H1 (cell line): Measurements from ENCODE around the gene RNGTT. TPM values are rescaled to one million over a fixed set of nuclear protein-coding genes. Genes with fewer than 3 reads are reported as not detected.

Source experiments
- CTCF ChIA-PET: fragments of 300-600 bp; sonication (Branson Sonifier 250); formaldehyde crosslinking; loops from one replicate; lab custom pipeline; 2021; ENCODE audit not compliant: partially characterized antibody; lab: Charles Lee
- POLR2A ChIA-PET: fragments of 300-600 bp; sonication (Branson Sonifier 250); formaldehyde crosslinking; loops from one replicate; lab custom pipeline; 2021; ENCODE audit warnings: inconsistent platforms; ENCODE audit not compliant: partially characterized antibody; lab: Charles Lee
- DNase-seq, 2 experiments: peaks; one replicate each; pipeline versions ENCODE4 v3.0.0 to v3.0.0-alpha.2; 2010 to 2022; ENCODE audit warnings: low spot score in 2 of 2, low read depth in 1 of 2, mixed read lengths in 1 of 2
- FAIRE-seq: peaks from 2 replicates; lab custom pipeline; 2011; peaks lifted over from hg19 to GRCh38; lab: Jason Lieb, UNC
- H2AFZ ChIP-seq: 2 replicates; pipeline ENCODE4 v1.8.1; 2012; ENCODE audit warnings: low read length, inconsistent platforms
- H2AK5ac ChIP-seq: 2 replicates; pipeline ENCODE4 v1.6.1; 2013; ENCODE audit warnings: low read depth, low read length
- H2BK120ac ChIP-seq: replicated peaks from 2 replicates; pipeline ENCODE3; 2013; ENCODE audit warnings: low read depth, low read length, inconsistent platforms
- H2BK12ac ChIP-seq: 2 replicates; pipeline ENCODE4 v1.6.1; 2013; ENCODE audit warnings: low read depth, low read length
- H2BK15ac ChIP-seq: 2 replicates; pipeline ENCODE4 v1.6.1; 2013; ENCODE audit warnings: low read length
- H2BK20ac ChIP-seq: 2 replicates; pipeline ENCODE4 v1.6.1; 2013; ENCODE audit warnings: low read length
- H2BK5ac ChIP-seq: 2 replicates; pipeline ENCODE4 v1.6.1; 2013; ENCODE audit warnings: low read depth, low read length
- H3K14ac ChIP-seq: 2 replicates; pipeline ENCODE4 v1.6.1; 2013; ENCODE audit warnings: inconsistent platforms; ENCODE audit not compliant: insufficient read length
- H3K18ac ChIP-seq: 2 replicates; pipeline ENCODE4 v1.6.1; 2013; ENCODE audit warnings: low read length; ENCODE audit errors: extremely low read depth
- H3K23ac ChIP-seq: 2 replicates; pipeline ENCODE4 v1.6.1; 2013; ENCODE audit warnings: inconsistent platforms; ENCODE audit not compliant: insufficient read length
- H3K23me2 ChIP-seq: 2 replicates; pipeline ENCODE4 v1.6.1; 2013; ENCODE audit warnings: low read depth, low read length
- H3K27ac ChIP-seq: 2 replicates; pipeline ENCODE4 v1.6.1; 2011; ENCODE audit warnings: low read depth, low read length, inconsistent platforms
- H3K27me3 ChIP-seq, 4 experiments: replicated peaks in 1 of 4; 1 replicate in 1 of 4; 2 replicates in 3 of 4; pipeline versions ENCODE4 v1.6.1 to v1.8.1; 2011 to 2013; ENCODE audit warnings: low read length in 3 of 4, mild to moderate bottlenecking in 3 of 4, inconsistent platforms in 2 of 4, mixed read lengths in 2 of 4, moderate library complexity in 1 of 4; ENCODE audit not compliant: control insufficient read depth in 3 of 4, insufficient read depth in 3 of 4; ENCODE audit errors: extremely low read depth in 1 of 4
- H3K36me3 ChIP-seq, 4 experiments: 2 replicates each; pipeline versions ENCODE4 v1.6.1 to v1.8.1; 2011 to 2013; ENCODE audit warnings: mild to moderate bottlenecking in 4 of 4, low read length in 3 of 4, moderate library complexity in 2 of 4, control low read depth in 1 of 4, inconsistent platforms in 1 of 4; ENCODE audit not compliant: insufficient read depth in 4 of 4, control insufficient read depth in 2 of 4
- H3K4ac ChIP-seq: replicated peaks from 2 replicates; pipeline ENCODE3; 2013; ENCODE audit warnings: low read length, low read depth, mixed read lengths, inconsistent platforms; ENCODE audit not compliant: insufficient read length
- H3K4me1 ChIP-seq, 4 experiments: replicated peaks in 1 of 4; 1 replicate in 1 of 4; 2 replicates in 3 of 4; pipeline versions ENCODE4 v1.6.1 to v1.8.1; 2011 to 2013; ENCODE audit warnings: low read length in 3 of 4, inconsistent platforms in 2 of 4, mixed read lengths in 1 of 4; ENCODE audit not compliant: insufficient read depth in 4 of 4, control insufficient read depth in 3 of 4
- H3K4me2 ChIP-seq, 2 experiments: 2 replicates each; pipeline versions ENCODE4 v1.6.1 to v1.8.1; 2011 to 2013; ENCODE audit warnings: low read depth in 2 of 2, low read length in 2 of 2, control low read depth in 1 of 2, inconsistent platforms in 1 of 2, mild to moderate bottlenecking in 1 of 2; ENCODE audit not compliant: insufficient read depth in 1 of 2
- H3K4me3 ChIP-seq, 4 experiments: fragments of 200-600, 300-600 bp in 1 of 4; sonication (generic), shearing (Covaris generic), sonication (Bioruptor Twin) in 1 of 4; 2 replicates each; pipeline versions ENCODE4 v1.5.1 to v1.8.1; 2011 to 2016; ENCODE audit warnings: low read length in 4 of 4, low read depth in 3 of 4, control low read depth in 2 of 4, inconsistent platforms in 2 of 4, mild to moderate bottlenecking in 2 of 4, mixed read lengths in 1 of 4, moderate library complexity in 1 of 4; ENCODE audit not compliant: insufficient read depth in 2 of 4; ENCODE audit errors: extremely low read depth in 1 of 4
- H3K56ac ChIP-seq: replicated peaks from 2 replicates; pipeline ENCODE3; 2013; ENCODE audit warnings: low read depth, mild to moderate bottlenecking, mixed read lengths, low read length, inconsistent platforms; ENCODE audit not compliant: insufficient read length
- H3K79me1 ChIP-seq: 2 replicates; pipeline ENCODE4 v1.6.1; 2013; ENCODE audit warnings: low read depth, low read length, control low read depth
- H3K79me2 ChIP-seq, 2 experiments: 2 replicates each; pipeline versions ENCODE4 v1.6.1 to v1.8.1; 2012 to 2013; ENCODE audit warnings: low read length in 2 of 2, mild to moderate bottlenecking in 2 of 2, inconsistent platforms in 1 of 2; ENCODE audit not compliant: insufficient read depth in 2 of 2, control insufficient read depth in 1 of 2
- H3K9ac ChIP-seq, 4 experiments: replicated peaks in 1 of 4; 1 replicate in 1 of 4; 2 replicates in 3 of 4; pipeline versions ENCODE4 v1.6.1 to v1.8.1; 2011 to 2013; ENCODE audit warnings: low read depth in 3 of 4, low read length in 3 of 4, control low read depth in 2 of 4, mild to moderate bottlenecking in 2 of 4, moderate library complexity in 2 of 4, inconsistent platforms in 1 of 4; ENCODE audit errors: extremely low read depth in 1 of 4
- H3K9me3 ChIP-seq, 2 experiments: 2 replicates each; pipeline versions ENCODE4 v1.6.1 to v1.8.1; 2012 to 2013; ENCODE audit warnings: mild to moderate bottlenecking in 2 of 2, moderate library complexity in 2 of 2, control low read depth in 1 of 2, inconsistent platforms in 1 of 2, low read depth in 1 of 2, low read length in 1 of 2, mixed read lengths in 1 of 2; ENCODE audit not compliant: insufficient read depth in 2 of 2
- H4K20me1 ChIP-seq, 2 experiments: replicated peaks in 1 of 2; 2 replicates each; pipeline versions ENCODE3 to v1.8.1; 2011 to 2013; ENCODE audit warnings: inconsistent platforms in 2 of 2, low read length in 2 of 2, mild to moderate bottlenecking in 1 of 2; ENCODE audit not compliant: insufficient read depth in 2 of 2, control insufficient read depth in 1 of 2
- H4K5ac ChIP-seq: 2 replicates; pipeline ENCODE4 v1.6.1; 2013; ENCODE audit warnings: low read length, low read depth, mixed read lengths, inconsistent platforms; ENCODE audit not compliant: insufficient read length
- H4K8ac ChIP-seq: 2 replicates; pipeline ENCODE4 v1.8.0; 2013; ENCODE audit warnings: mild to moderate bottlenecking, moderate library complexity, low read length, inconsistent platforms; ENCODE audit not compliant: insufficient read depth; ENCODE audit errors: extremely low read depth
- H4K91ac ChIP-seq: replicated peaks from 2 replicates; pipeline ENCODE3; 2013; ENCODE audit warnings: low read length, mixed read lengths, inconsistent platforms; ENCODE audit not compliant: insufficient read length
- ATF2 ChIP-seq: IDR thresholded peaks from 2 replicates; pipeline ENCODE4 v1.6.1; 2012; ENCODE audit warnings: low read length, inconsistent platforms
- ATF3 ChIP-seq: IDR thresholded peaks from 2 replicates; pipeline ENCODE4 v1.6.1; 2011; ENCODE audit warnings: low read depth, mild to moderate bottlenecking, low read length; ENCODE audit not compliant: insufficient read depth
- CEBPB ChIP-seq: IDR thresholded peaks from 2 replicates; pipeline ENCODE4 v1.6.1; 2012; ENCODE audit warnings: low read depth, low read length
- CTCF ChIP-seq, 3 experiments: IDR thresholded peaks; 1 replicate in 2 of 3; 2 replicates in 1 of 3; pipeline versions ENCODE4 v1.5.1 to v1.6.1; 2011; ENCODE audit warnings: low read length in 3 of 3, mild to moderate bottlenecking in 3 of 3, inconsistent platforms in 2 of 3, low read depth in 1 of 3, moderate library complexity in 1 of 3; ENCODE audit not compliant: insufficient read depth in 1 of 3; ENCODE audit errors: control extremely low read depth in 1 of 3
- E2F6 ChIP-seq: IDR thresholded peaks from 2 replicates; pipeline ENCODE4 v1.6.1; 2012; ENCODE audit warnings: inconsistent platforms
- MAFK ChIP-seq: IDR thresholded peaks from 2 replicates; pipeline ENCODE4 v1.6.1; 2012; ENCODE audit warnings: low read depth, mild to moderate bottlenecking, improper control_type of control experiment, low read length
- SP1 ChIP-seq: IDR thresholded peaks from 2 replicates; pipeline ENCODE4 v1.6.1; 2011; ENCODE audit warnings: low read depth, low read length
- SP2 ChIP-seq: IDR thresholded peaks from 2 replicates; pipeline ENCODE4 v1.6.1; 2012; ENCODE audit warnings: mild to moderate bottlenecking, low read length, inconsistent platforms
- SP4 ChIP-seq: IDR thresholded peaks from 2 replicates; pipeline ENCODE4 v1.6.1; 2012; ENCODE audit warnings: low read length, inconsistent platforms
- SRF ChIP-seq: IDR thresholded peaks from 2 replicates; pipeline ENCODE4 v1.6.1; 2011; ENCODE audit warnings: mild to moderate bottlenecking, low read depth, low read length, moderate library complexity
- polyA plus RNA-seq, 7 experiments: library from polyadenylated mRNA; depleted of rRNA in 3 of 7; stranded (reverse) in 5 of 7; unstranded in 2 of 7; fragments of >200 nt in 5 of 7; fragments of 200-250 nt in 2 of 7; gene quantifications; 1 replicate in 5 of 7; 2 replicates in 1 of 7; 4 replicates in 1 of 7; pipeline versions ENCODE4 v1.2.1 to v1.2.3, GENCODE V29; 2011 to 2013; ENCODE audit warnings: missing spikeins in 2 of 7, mixed read lengths in 2 of 7
- total RNA-seq: library from RNA; stranded (reverse); fragmentation: NEBNext Ultra II Directional; extraction: Animal tissue kit (Norgen Biotek cat#: 25700); gene quantifications from 2 replicates; pipeline ENCODE4 v1.2.1, GENCODE V29; 2021

RNGTT gene
- total and polyA plus RNA-seq, 2 of the 8 experiments (the other 6 are each of a cell fraction or from before 2014, with no cell fraction given): 3.6 to 21.2 TPM

GRCh38 chr6:88785478-88785877, 177.9 kb downstream of the RNGTT start:
- Histone ChIP-seq H3K23me2 (no peaks in the 10 kb centered on the region), H3K36me3 (no peaks in the 10 kb centered on the region), H3K4me1 (no peaks in the 10 kb centered on the region), H3K79me1 (no peaks in the 10 kb centered on the region), H3K23ac (no peak overlapping the region), H4K20me1 (no peaks in the 10 kb centered on the region), H3K9me3 (no peaks in the 10 kb centered on the region), H3K9ac (no peak overlapping the region), H4K91ac (no peak overlapping the region), H3K56ac (no peak overlapping the region), H2BK15ac (no peak overlapping the region), H3K79me2 (no peaks in the 10 kb centered on the region), H3K4me2 (no peak overlapping the region), H3K18ac (no peak overlapping the region), H2BK120ac (no peak overlapping the region), H3K4me3 (no peak overlapping the region), H3K4ac (no peak overlapping the region), H3K14ac (no peak overlapping the region), H4K8ac (no peak overlapping the region), H3K27me3 (no peaks in the 10 kb centered on the region), H2BK5ac (no peak overlapping the region), H4K5ac (no peak overlapping the region), H2BK20ac (no peak overlapping the region), H2BK12ac (no peak overlapping the region), H3K27ac (no peak overlapping the region), H2AFZ (no peak overlapping the region), H2AK5ac (no peak overlapping the region)
- DNase-seq (no peak), FAIRE-seq (no peak)
- ChIA-PET POLR2A (no interaction called here), CTCF (interaction anchor here (1.2 kb wide), 1 partner anchor 9 kb away, joined by 3 read pairs; no protein-coding TSS in a partner anchor)
- TF ChIP-seq SP2 (no peak), SP1 (no peak), CTCF (IDR thresholded peaks at IDR 0.05; ENCODE audit: control extremely low read depth in 1 of 3, insufficient read depth in 1 of 3, low read depth in 1 of 3, low read length in 3 of 3) (no peak), SP4 (no peak), ATF3 (no peak), E2F6 (no peak), SRF (no peak), MAFK (no peak), CEBPB (no peak), ATF2 (no peak)
